ENCODE data around the gene CCDC6. TPM values are rescaled to one million over a fixed set of nuclear protein-coding genes. Genes with fewer than 3 reads are reported as not detected.
A peak's percentile ranks its signal among the peaks of the same experiment; 100 is the strongest.
"Not testable (repeated sequence)": the region's sequence is repeated elsewhere in the genome, so short reads cannot be mapped to it uniquely, and the experiment has no call there.

CCDC6 gene
- total RNA-seq (2014; rRNA removed; shearing (Covaris generic)): 16.7 and 18.2 TPM in 2 replicates

GRCh38 chr10:59906417-59907202 is at the start of gene CCDC6:
TSS of gene CCDC6 (minus strand) at chr10:59906556. CDS start at chr10:59906424, 132 bp downstream.
- DNase-seq (ENCODE audit: low spot score): peak; percentile 87

- no peak for DNase-seq (ENCODE audit: low spot score)
These were observed 47.9 kb upstream of the CCDC6 start for GRCh38 chr10:59954296-59954695.

- not testable (repeated sequence) for DNase-seq (ENCODE audit: low spot score)
These were observed 47.4 kb upstream of the CCDC6 start for GRCh38 chr10:59953711-59954110.

DNA sequence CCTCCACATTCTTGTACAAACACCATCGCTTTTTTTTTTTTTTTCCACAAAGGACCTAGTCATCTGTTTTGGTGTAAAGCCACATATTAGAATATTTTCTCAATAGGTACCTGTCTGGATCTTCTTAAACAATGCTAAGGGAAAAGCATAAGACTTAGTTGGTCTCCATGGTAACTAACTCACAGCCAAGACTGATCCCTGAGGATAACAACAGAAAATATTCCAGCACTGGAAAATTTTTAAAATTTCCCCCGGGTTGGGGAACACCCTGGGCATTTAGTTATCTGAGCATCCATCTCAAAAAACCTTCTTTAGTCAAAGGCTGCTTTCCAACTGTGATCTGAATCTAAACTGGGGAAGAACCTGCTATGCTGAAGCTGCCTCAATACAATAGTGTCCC is 43.7 kb upstream of the CCDC6 start:
- DNase-seq (ENCODE audit: low spot score): no peak

DNA sequence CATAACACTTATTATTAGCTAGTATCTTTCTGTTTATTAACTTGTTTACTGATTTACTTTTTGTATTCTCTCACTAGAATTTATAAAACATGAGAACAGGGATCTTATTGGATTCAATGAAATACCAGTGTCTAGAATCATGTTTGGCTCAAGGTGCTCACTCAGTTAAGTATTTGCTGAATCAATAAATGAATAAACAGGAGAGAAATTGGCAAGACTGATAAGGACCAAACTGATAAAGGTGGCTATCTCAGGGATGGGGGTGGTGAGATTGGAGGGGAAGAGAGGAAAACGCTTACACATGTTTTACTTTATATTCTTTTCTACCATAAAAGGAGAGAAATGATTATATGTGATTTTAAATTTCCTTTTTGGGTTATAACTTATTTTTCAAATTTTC is 43.3 kb upstream of the CCDC6 start:
- DNase-seq (ENCODE audit: low spot score): no peak

GRCh38 chr10:59945991-59946390 is 39.6 kb upstream of the CCDC6 start:
- DNase-seq (ENCODE audit: low spot score): no peak

DNA sequence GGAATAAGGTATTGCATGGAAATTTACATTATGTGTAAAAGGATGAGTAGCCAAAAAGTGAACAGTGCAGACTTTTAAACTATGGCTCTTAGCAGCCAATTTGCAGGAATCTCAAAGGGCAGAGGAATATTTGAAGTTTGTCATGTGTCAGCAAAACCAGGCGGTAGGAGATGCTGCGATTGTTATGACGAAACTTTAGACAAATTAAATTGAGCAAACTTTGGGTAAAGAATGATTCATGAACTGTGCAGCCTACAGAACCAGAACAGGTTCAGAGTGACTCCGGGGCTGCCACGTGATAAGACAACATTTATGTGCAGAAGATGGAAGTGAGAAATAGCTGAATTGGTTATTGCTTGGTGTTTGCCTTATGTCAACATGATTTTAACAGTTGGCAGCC is 39.2 kb upstream of the CCDC6 start:
- no peak for DNase-seq (ENCODE audit: low spot score)

DNA sequence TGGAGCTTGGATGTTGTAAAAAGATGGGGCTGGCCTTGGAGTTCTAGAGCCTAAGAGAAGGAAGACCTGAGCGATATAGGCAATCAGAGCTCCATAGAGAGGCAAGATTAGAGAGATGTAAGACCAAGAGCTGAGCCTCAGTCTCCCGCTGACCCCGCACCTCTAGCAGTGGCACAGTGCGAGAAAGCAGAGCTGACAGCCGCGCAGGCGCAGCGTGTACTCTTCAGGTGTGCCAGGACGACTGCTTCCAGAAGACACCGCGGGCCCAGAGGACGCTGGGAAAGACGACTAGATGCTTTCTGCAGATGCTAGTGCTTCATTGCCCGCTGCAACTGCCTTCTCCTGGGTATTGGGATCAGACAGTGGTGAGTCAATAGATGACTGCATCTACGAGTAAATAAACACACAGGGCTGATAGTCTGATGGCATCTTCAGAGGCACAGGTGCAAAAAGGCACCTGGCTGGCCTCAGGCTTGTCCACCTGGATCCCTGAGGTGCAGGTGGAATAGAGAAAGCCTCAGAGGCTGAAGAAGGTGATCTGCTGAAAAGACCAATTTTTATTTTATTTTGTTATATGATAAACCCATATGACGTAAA is 38.1 kb upstream of the CCDC6 start:
- no peak for DNase-seq (ENCODE audit: low spot score)

GRCh38 chr10:59942556-59942955 is 36.2 kb upstream of the CCDC6 start:
- DNase-seq (ENCODE audit: low spot score): no peak

DNA sequence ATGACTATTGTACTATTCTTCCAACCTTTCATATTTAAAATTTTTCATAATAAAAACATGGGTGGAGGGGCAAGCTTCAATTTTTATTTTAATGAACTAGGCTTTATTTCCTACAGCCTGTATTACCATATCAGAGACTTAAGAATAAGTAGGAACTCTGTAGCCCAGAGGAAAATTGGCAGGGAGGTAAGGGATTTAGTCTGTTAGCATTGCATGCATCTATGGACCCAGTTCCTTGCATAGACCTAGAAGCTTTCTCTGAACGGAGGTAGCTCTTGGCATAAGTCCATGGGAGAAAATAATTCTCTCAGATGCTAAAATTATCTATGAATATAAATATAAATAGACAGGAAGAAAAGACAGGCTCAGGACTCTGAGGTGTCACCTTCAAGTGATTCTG is 31.4 kb upstream of the CCDC6 start:
- no peak for DNase-seq (ENCODE audit: low spot score)

- no peak for DNase-seq (ENCODE audit: low spot score)
These were observed 28.3 kb upstream of the CCDC6 start for GRCh38 chr10:59934701-59935100.

- DNase-seq (ENCODE audit: low spot score): not testable (repeated sequence)
These were observed 24.6 kb upstream of the CCDC6 start for GRCh38 chr10:59930788-59931521.

GRCh38 chr10:59926086-59926485 is 19.7 kb upstream of the CCDC6 start:
- DNase-seq (ENCODE audit: low spot score): no peak

DNA sequence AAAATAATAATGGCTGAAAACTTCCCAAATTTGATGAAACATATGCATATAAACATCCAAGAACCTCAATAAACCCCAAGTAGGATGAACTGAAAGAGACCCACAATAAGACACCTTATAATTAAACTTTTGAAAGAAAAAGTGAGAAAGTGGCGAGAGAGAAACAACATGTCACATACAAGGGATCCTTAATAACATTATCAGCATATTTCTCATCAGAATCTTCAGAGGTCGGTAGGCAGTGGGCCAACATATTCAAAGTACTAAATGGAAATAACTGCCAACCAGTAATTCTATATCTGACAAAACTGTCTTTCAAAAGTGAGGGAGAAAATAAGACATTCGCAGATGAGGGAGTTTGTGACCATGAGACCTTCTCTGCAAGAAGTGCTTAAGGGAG is 16.6 kb upstream of the CCDC6 start:
- no peak for DNase-seq (ENCODE audit: low spot score)

- DNase-seq (ENCODE audit: low spot score): no peak
These were observed 11.6 kb upstream of the CCDC6 start for GRCh38 chr10:59917922-59918321.

- no peak for DNase-seq (ENCODE audit: low spot score)
These were observed 7.3 kb upstream of the CCDC6 start for GRCh38 chr10:59913547-59914237.

- no peak for DNase-seq (ENCODE audit: low spot score)
These were observed 4.5 kb upstream of the CCDC6 start for GRCh38 chr10:59910867-59911266.

- no peak for DNase-seq (ENCODE audit: low spot score)
These were observed 3.5 kb upstream of the CCDC6 start for GRCh38 chr10:59909815-59910214.

DNA sequence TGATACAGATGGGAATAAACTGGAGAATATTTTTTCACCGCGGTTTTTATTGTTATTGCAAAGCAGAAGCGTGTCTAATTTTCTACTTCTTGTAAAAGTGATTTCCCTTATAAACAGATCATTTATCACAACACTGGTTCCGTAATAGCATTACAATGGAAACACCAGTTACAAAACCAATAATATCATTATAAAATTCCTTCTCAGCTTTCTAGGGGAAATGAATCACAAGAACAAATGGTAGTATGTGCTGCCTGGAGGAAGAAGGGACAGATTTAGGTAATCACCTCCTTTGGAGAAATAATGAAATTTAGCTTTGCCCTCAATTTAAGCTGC is 2.4 kb upstream of the CCDC6 start:
- no peak for DNase-seq (ENCODE audit: low spot score)

- peak; percentile 60 for DNase-seq (ENCODE audit: low spot score)
These were observed 1.8 kb upstream of the CCDC6 start for GRCh38 chr10:59907918-59908807.

DNA sequence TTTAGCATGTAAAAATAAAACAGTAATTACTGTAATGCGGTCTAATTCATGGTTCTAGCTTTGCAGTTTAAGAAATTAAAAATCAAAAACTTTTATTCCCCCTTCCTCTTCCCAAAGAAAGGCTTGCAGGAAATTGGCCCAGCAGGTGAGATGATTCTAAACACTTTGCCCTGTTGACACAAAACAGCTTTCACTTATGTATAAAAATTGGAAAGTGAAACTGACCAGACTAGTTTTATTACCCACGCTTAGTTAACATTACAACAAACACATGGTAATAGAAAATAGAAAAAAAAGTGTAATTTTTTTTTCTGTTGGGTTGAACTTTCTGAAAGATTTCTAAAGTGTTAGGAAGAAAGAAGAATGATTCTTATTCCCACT is 1.2 kb upstream of the CCDC6 start:
- no peak for DNase-seq (ENCODE audit: low spot score)
